Right lobe of liver (tissue), 4 donors: ENCODE measurements around the gene ANKRD23.

Experiments used
- POLR2A ChIP-seq: fragments of 450-650 bp; IDR thresholded peaks from one replicate; pipeline ENCODE4 v1.6.1; 2017; ENCODE audit warnings: antibody characterized with exemption, mild to moderate bottlenecking
- TF ChIP-seq, protein P1 (sequence below), 4 donors: fragments of 200-600 bp in 3 of 4; fragments of 450-650 bp in 1 of 4; IDR thresholded peaks; one replicate each; pipeline versions ENCODE4 v1.5.1 to v1.8.0; 2016 to 2022; ENCODE audit warnings: antibody characterized with exemption in 4 of 4, mild to moderate bottlenecking in 2 of 4
- donor health status: DM: no; HTN: no; CAD: no.
- donor health status: DM: no; HTN: no; CAD: no.
- donor health status: DM: no; HTN: yes; CAD: no.

DNA sequence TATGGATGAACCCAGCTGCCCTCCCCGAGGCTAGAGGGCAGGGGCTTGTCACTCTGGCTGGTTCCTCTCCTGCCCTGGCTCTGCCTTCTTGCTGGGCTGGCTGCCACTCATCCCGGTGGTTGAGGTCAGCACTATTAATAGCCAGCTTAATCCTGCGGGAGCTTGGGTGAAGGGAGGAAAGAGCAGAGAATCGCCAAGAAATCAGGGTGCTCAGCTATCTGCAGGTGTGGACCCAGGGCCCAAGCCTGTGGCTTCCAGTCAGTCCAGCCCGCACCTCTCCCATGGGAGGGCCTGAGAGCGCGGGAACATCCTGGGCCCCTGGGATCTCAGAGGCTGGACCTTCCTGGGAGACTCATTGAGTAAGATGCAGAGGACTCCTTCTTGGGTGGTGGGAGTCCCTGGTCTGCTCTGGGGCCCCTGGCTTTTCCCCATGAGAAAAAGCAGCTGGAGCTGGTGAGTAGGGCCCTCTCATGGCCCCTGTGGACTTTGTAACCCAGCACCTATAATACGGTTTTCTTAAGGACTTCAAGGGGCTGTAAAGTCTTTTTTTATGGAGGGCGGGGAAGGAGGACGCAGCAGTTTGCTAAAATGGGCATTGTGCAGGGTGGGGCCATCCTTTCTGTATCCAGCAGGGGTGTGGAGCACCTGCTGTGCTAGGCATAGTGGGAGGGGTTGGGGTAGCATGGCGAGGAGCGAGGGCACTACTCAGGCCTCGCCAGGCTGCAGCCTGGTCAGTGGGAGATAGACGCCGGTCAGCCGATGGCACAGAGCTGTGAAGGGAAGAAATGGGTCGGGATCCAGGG, 55.2 kb downstream of the ANKRD23 start:
- TF ChIP-seq, protein P1, sequence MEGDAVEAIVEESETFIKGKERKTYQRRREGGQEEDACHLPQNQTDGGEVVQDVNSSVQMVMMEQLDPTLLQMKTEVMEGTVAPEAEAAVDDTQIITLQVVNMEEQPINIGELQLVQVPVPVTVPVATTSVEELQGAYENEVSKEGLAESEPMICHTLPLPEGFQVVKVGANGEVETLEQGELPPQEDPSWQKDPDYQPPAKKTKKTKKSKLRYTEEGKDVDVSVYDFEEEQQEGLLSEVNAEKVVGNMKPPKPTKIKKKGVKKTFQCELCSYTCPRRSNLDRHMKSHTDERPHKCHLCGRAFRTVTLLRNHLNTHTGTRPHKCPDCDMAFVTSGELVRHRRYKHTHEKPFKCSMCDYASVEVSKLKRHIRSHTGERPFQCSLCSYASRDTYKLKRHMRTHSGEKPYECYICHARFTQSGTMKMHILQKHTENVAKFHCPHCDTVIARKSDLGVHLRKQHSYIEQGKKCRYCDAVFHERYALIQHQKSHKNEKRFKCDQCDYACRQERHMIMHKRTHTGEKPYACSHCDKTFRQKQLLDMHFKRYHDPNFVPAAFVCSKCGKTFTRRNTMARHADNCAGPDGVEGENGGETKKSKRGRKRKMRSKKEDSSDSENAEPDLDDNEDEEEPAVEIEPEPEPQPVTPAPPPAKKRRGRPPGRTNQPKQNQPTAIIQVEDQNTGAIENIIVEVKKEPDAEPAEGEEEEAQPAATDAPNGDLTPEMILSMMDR (IDR thresholded peaks at IDR 0.05): no peak
- no peak for TF ChIP-seq POLR2A
